ENCODE measurements around the gene SLC6A5. TPM values are rescaled to one million over a fixed set of nuclear protein-coding genes. Genes with fewer than 3 reads are reported as not detected.

SLC6A5 gene
- polyA plus RNA-seq, 5 donors: not detected

- DNase-seq: no peak
Measured at GRCh38 chr11:20596205-20597153, 2.9 kb upstream of the SLC6A5 start.

GRCh38 chr11:20597154-20597679, 2.2 kb upstream of the SLC6A5 start:
- DNase-seq: no peak

- no peak for DNase-seq
Measured at GRCh38 chr11:20597680-20598484, 1.5 kb upstream of the SLC6A5 start.

DNA sequence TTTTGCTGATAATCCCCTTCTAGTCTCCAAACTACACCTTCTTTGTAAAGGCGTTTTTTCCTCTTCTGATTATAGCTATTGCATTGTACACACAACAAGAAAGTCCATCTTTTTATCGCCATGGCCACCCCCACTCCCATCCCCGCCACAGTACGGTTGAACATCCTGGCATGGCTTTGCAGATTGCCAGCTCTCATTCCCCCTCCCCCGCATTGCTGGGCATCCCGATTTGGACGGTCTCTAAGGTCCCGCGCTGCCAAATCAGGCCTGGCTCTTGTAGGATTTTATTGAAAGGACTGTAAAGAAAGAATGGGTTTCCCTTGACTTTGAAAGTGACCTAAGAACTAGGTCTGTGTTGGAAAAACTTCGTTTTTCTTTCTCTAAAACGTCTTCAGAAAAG, 916 bp upstream of the SLC6A5 start:
- DNase-seq: no peak

DNA sequence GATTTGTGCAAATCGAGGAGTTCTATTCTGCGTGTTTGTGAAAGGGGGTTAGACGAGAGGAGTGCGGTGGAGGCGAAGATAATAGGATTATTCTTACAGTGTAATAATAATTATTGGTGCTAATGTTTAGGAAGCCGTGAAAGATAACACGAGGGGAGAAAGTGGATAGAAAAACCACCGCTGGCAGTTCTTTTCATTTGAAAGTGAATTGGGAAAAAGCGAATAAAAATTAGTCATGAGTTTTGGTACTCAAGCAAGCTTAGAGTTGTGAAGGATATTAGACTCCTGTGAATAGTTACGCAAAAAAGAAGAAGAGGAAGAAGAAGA, 575 bp downstream of the SLC6A5 start:
- DNase-seq: no peak

- DNase-seq: no peak
Measured at GRCh38 chr11:20600551-20600950, 1.1 kb downstream of the SLC6A5 start.

GRCh38 chr11:20601221-20601914, 2.0 kb downstream of the SLC6A5 start:
- no peak for DNase-seq

GRCh38 chr11:20604295-20604803, 4.9 kb downstream of the SLC6A5 start:
- DNase-seq: no peak

DNA sequence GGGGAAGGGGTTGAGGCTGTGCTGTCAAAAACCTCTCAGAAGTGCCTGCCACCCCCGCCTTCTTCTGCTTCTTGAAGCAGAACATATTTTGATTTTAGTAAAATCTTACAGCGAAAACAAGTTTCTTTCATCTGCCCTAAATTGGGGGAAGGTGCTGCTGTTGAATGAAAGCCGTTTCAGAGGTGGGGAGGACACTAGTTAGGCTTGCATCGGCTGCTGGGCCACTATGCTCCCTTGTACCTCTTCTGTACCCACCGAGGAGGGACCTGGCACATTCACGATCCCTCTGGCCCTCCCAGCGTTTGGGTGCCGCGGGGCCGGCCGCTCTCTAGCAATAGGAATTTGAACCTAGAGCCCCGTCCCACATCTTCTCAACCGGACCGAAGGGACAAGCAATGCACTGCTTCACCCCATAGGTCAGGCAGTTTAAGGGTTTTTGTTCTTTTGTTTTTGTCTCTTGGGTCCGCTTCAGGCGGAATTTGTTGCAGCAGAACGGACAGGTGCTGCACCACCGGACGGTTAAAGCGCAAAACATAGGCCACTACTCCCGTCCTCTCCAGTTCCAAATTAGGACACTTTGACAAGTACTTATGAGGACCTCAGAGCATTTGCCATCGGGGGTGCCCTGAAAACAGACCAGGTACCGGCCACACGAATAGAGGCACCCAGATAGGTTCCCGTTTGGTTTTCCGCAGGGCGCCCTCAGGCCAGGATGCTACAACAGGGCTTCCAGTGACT, 5.6 kb downstream of the SLC6A5 start:
- DNase-seq: no peak

- no peak for DNase-seq
Measured at GRCh38 chr11:20605602-20606091, 6.2 kb downstream of the SLC6A5 start.

DNA sequence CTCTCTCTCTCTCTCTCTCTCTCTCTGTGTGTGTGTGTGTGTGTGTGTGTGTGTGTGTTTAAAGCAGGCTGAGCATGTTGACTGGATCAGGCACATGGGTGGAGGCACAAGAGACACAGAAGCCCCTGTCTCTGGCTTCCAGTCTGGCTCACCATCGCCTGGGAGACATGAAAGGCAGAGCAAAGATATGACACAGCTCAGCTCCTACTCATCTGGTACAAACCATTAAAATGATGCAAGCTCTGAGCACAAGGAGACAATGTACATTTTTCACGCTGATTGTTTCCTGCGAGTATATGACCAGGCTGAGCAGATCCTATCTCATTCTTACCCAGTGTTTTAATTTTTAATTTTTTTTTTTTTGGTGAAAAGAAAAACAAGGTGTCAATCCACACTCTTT, 9.5 kb downstream of the SLC6A5 start:
- DNase-seq: no peak

DNA sequence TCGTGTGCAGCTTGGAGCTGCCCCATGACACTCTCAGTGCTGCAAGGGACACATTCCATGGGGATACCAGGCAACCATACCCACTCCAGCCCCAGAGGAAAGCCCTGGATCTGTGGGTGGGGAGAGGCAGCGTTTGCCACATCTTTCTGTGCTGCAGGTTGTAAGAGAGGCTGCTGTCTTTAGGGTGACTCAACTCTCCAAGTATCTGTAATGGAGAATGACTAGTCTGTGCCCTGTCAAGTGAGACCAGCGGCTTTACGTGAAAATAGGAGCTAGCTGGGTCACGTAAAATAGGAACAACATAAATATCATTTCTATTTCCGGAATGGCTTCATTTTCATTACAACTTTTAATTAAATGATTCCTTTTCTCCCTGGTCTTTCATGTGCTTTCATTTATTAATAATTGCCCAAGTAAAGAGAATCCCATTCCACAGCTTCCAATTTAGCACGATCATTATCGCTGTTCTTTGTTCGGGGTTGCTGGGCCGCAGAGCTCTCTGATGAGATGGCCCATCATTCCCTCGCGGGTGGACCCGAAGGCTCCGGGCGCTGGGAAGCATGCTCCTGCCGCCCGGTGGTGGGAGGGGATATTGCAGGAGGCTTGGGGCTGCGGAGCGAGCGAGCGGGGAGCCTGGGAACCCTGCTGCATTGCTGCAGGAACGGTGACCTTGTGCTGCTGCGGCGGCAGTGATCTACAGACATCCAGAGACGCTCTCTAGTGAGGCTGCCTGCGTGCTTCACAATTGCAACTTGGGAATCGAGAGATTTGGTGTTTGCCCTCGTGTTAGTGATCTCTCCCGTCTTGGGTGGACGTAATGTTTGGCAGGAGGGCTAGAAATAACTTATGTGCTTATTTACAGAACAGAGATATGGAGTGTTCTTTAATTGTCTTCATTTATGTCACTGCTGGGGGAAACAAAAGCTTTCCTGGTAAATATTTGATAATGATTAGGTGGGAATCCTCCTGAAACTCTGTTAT, 10.6 kb downstream of the SLC6A5 start:
- DNase-seq: peak; percentile 38 to 56

DNA sequence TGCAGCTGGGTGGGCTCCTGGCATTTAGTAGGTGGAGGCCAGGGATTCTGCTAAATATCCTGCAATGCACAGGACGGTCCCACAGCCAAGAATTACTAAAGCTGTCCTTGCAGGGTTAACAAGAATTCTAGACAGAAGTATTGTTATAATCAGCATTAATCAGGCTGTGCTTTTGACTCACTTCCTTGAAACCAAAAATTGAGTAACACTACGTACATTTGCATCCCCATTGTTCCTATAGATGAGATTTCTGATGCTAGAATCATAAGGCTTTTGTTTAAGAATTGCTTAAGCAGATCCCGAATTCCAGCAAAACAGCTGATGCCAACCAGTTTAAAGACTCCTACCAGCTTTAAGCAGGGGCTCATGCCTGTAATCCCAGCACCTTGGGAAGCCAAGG, 11.4 kb downstream of the SLC6A5 start:
- DNase-seq: no peak

DNA sequence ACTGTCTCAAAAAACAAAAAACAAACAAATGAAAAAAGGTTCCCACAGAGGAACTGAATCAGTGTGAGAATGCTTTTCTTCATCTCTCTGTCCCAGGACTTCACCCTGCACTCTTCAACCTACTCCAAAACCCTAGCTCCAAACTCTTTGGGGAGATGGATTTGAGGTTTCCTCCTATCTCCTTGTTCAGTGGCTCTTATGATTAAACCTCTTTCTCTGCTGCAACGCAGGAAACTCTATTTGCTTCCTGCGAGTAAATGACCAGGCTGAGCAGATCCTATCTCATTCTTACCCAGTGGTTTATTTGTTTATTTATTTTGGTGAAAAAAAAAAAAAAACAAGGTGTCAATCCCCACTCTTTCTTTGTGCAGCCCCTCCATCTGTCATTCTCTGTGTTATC, 12.0 kb downstream of the SLC6A5 start:
- no peak for DNase-seq

DNA sequence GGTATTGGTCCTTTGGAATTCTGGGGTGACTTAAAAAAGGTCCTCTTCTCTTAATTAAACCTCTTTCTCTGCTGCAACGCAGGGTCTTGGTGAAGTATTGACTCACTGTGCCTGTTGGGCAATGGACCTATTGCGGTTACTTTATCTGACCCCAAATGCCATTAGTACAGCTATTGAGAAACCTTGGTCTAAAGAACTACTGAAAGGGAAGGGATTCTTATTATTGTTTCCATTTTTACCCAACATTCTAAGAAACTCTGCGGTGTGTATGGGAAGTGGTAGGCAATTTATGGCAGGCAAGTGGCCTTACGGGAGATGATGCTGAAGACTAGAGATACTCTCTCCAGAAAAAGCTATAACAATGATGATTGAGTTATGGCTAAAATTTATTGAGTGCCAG, 12.5 kb downstream of the SLC6A5 start:
- no peak for DNase-seq

- no peak for DNase-seq
Measured at GRCh38 chr11:20612416-20612815, 13.0 kb downstream of the SLC6A5 start.

GRCh38 chr11:20616920-20617319, 17.5 kb downstream of the SLC6A5 start:
- DNase-seq: no peak

DNA sequence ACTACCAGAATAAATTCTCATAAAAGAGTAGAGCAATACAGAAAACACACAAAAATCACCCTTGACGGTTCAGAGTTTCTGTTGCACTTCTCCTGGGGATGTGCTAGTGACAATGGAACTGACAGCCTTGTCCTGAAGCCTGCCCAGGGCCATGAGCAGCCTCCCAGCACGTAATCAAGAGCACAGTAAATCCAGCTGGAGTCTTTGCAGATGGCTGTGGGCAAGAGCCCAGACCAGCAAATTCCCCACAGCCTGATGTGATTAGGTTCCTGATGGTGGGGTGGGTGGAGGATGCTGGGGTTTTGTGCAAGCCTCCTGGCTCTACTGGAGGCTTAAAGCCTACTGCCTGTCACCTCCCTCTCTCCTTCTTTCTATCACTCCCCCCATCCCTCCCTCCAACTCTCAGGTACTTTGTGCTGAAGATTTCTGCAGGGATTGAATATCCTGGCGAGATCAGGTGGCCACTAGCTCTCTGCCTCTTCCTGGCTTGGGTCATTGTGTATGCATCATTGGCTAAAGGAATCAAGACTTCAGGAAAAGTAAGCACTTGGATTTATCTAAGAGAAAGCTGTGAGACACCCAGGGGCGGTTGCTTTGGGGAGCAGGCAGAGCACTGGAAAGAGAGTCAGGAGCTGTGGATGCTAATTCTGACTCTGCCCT, 18.1 kb downstream of the SLC6A5 start:
- peak; percentile 27 to 28 for DNase-seq

- peak; percentile 27 to 36 for DNase-seq
Measured at GRCh38 chr11:20618083-20618482, 18.7 kb downstream of the SLC6A5 start.
